Heart left ventricle (tissue), 16 donors: ENCODE measurements around the gene GID4. TPM values are rescaled to one million over a fixed set of nuclear protein-coding genes. Genes with fewer than 3 reads are reported as not detected.

Experiments used
- ATAC-seq, 4 donors: fragments of 200-7000 bp; cut with Tn5 transposase; one replicate each; pipeline ENCODE4 v1.9.1; 2020 to 2022; ENCODE audit warnings: moderate library complexity in 4 of 4, mild to moderate bottlenecking in 3 of 4, moderate number of reproducible peaks in 1 of 4
- DNase-seq, 5 donors: peaks; one replicate each; pipeline ENCODE4 v3.0.0-alpha.2; 2020
- H3K27ac ChIP-seq, 12 donors: fragments of 200-600 bp; sonication (generic) in 4 of 12; one replicate each; pipeline versions ENCODE4 v1.5.0 to v1.8.0; 2016 to 2022; ENCODE audit warnings: mild to moderate bottlenecking in 2 of 12
- H3K27me3 ChIP-seq, 9 donors: fragments of 200-600 bp; sonication (generic) in 2 of 9; one replicate each; pipeline versions ENCODE4 v1.5.1 to v1.8.0; 2016 to 2022; ENCODE audit warnings: mild to moderate bottlenecking in 3 of 9
- H3K36me3 ChIP-seq, 9 donors: fragments of 200-600 bp; sonication (generic) in 2 of 9; one replicate each; pipeline versions ENCODE4 v1.5.0 to v1.8.0; 2018 to 2022; ENCODE audit warnings: mild to moderate bottlenecking in 2 of 9
- H3K4me1 ChIP-seq, 12 donors: fragments of 200-600 bp; sonication (generic) in 4 of 12; one replicate each; pipeline versions ENCODE4 v1.5.0 to v1.8.0; 2016 to 2022; ENCODE audit warnings: mild to moderate bottlenecking in 3 of 12
- H3K4me3 ChIP-seq, 12 donors: fragments of 200-600 bp; sonication (generic) in 4 of 12; one replicate each; pipeline versions ENCODE4 v1.5.0 to v1.8.0; 2017 to 2022; ENCODE audit warnings: mild to moderate bottlenecking in 9 of 12, moderate library complexity in 4 of 12
- H3K9me3 ChIP-seq, 12 donors: fragments of 200-600 bp; sonication (generic) in 4 of 12; one replicate each; pipeline versions ENCODE4 v1.5.0 to v1.8.0; 2016 to 2022; ENCODE audit warnings: mild to moderate bottlenecking in 1 of 12
- CTCF ChIP-seq, 12 donors: fragments of 200-600 bp; sonication (generic) in 4 of 12; IDR thresholded peaks; one replicate each; pipeline versions ENCODE4 v1.5.0 to v1.8.0; 2018 to 2022; ENCODE audit warnings: antibody characterized with exemption in 12 of 12, mild to moderate bottlenecking in 5 of 12
- POLR2A ChIP-seq, 2 donors: fragments of 450-650 bp; IDR thresholded peaks; one replicate each; pipeline ENCODE4 v1.6.1; 2017; ENCODE audit warnings: antibody characterized with exemption in 2 of 2, mild to moderate bottlenecking in 2 of 2, moderate library complexity in 2 of 2
- WGBS, 4 donors: extraction: QIAGEN DNeasy Blood & Tissue Kit in 2 of 4; methylation state at CpG; one replicate each; pipeline versions ENCODE4 v1.1.5 to v1.1.7; 2013 to 2018; 5-methylcytosine and 5-hydroxymethylcytosine counted together
- intact Hi-C, 10 donors: fragments of 100-400 bp; cut with DNase I; formaldehyde crosslinking; loops; one replicate each; pipeline versions ENCODE4 v1.11.1 to v1.14.2; 2022
- polyA plus RNA-seq, 2 donors: library from polyadenylated mRNA; stranded (reverse); fragments of 200-250 nt; gene quantifications; one replicate each; pipeline ENCODE4 v1.2.3, GENCODE V29; 2013
- total RNA-seq, 9 donors: library from RNA; depleted of rRNA in 2 of 9; stranded (reverse); fragments of >200 nt in 2 of 9; fragmentation: NEBNext Ultra II Directional in 3 of 9; extraction: Animal tissue kit (Norgen Biotek cat#: 25700) in 3 of 9; gene quantifications; one replicate each; pipeline versions ENCODE4 v1.1.0 to v1.2.4, GENCODE V29; 2016 to 2023
- donor health status: ischemic (EF 13 %, LVEDD 7.1; RV severe dilation, severe dysfunction).
- donor health status: healthy with polysubstance abuse.
- donor health status: DM: no; HTN: yes; CAD: no.
- donor health status: DM: no; HTN: no; CAD: no.
- donor health status: ischemic (EF 25% LVEDD 6.9; RV normal size, moderate dysfunction).
- donor health status: ischemic (EF 25% LVEDD 5.7; RV mildly dilated, moderate dysfunction).
- donor health status: healthy.
- donor health status: DM: yes; HTN: yes; CAD: no.
- donor health status: ischemic (EF 35%, LVEDD 5.7; RV mildly dilated, moderate dysfunction).
- donor health status: nonischemic (EF 11% LVEDD 7.7; RV severe dilation, severe dysfunction).
- donor health status: DM: yes; HTN: yes; CAD: no.
- donor health status: PGD.
- donor health status: ischemic (EF 29% LVEDD 5.4; RV normal size, mild dysfunction).
- donor health status: nonischemic (EF 23%, LVEDD 6.1; RV moderate dilation, normal function).

Gene GID4
- total and polyA plus RNA-seq, 11 donors, result 8.0 to 27.7 (median 18.2) TPM

- DNase-seq (no peak), ATAC-seq (no peak)
- Histone ChIP-seq H3K27ac (no peak overlapping the region), H3K4me1 (peaks cover 0 to 8% (median 0%) of the 10 kb centered on the region in 12 donors), H3K4me3 (no peak overlapping the region), H3K9me3 (no peaks in the 10 kb centered on the region), H3K36me3 (peaks cover 0 to 27% (median 18%) of the 10 kb centered on the region in 9 donors), H3K27me3 (no peaks in the 10 kb centered on the region)
- WGBS, 4 donors, result 96 to 100% (median 97%) methylated on average over 2 of the region's 2 CpGs
- TF ChIP-seq CTCF (IDR thresholded peaks at IDR 0.05), result no peak
- no peak for TF ChIP-seq POLR2A (IDR thresholded peaks at IDR 0.05)
- intact Hi-C loops, result no loop called here
Observed at GRCh38 chr17:18069101-18069500, 29.9 kb downstream of the GID4 start.

DNA sequence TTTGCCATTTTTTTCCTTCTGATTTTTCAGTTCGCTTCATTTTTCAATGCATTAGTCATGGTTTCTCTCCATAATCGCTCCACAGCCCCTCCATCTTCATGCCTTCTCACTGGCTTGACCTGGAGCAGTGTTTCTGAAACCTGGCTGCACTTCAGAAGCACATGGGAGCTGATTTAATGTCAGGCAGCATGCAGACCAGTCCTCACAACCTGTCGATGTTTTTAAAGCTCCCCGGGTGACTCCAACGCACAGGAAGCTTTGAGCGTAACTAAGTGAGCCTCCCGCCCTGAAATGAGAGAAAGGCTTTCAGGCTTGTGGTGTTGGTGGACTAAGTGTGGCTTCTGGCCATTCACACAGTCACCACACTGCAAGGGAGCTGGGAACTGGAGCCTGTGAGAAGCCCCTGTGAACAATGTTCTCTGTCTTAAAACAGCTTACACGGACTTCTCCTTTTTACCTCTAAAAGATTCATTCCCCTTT is 31.7 kb downstream of the GID4 start:
- Histone ChIP-seq H3K27ac (no peak overlapping the region), H3K4me3 (peak overlapping the region in 4 of 12 donors; percentile 10 to 26 (median 13)), H3K27me3 (no peaks in the 10 kb centered on the region), H3K36me3 (peaks cover 0 to 10% (median 2%) of the 10 kb centered on the region in 9 donors), H3K4me1 (peaks cover 0 to 8% (median 0%) of the 10 kb centered on the region in 12 donors), H3K9me3 (no peaks in the 10 kb centered on the region)
- ATAC-seq (no peak), DNase-seq (no peak)
- intact Hi-C loops, result no loop called here
- 25 to 31% (median 29%) methylated on average over 8 of the region's 8 CpGs for WGBS, 4 donors
- no peak for TF ChIP-seq POLR2A (IDR thresholded peaks at IDR 0.05)
- no peak for TF ChIP-seq CTCF (IDR thresholded peaks at IDR 0.05)

- TF ChIP-seq CTCF (IDR thresholded peaks at IDR 0.05) (no peak), POLR2A (IDR thresholded peaks at IDR 0.05) (no peak)
- intact Hi-C loops, result no loop called here
Observed at GRCh38 chr17:18071751-18072150, 32.5 kb downstream of the GID4 start.

GRCh38 chr17:18074566-18075272 is 35.5 kb downstream of the GID4 start:
- H3K4me1 ChIP-seq, result peaks cover 0 to 8% (median 0%) of the 10 kb centered on the region in 12 donors
- no peak overlapping the region for H3K27ac ChIP-seq
- H3K4me3 ChIP-seq, result no peak overlapping the region
- H3K9me3 ChIP-seq, result no peaks in the 10 kb centered on the region
- ATAC-seq (no peak), DNase-seq (no peak)
- H3K36me3 ChIP-seq, result no peaks in the 10 kb centered on the region
- TF ChIP-seq POLR2A (IDR thresholded peaks at IDR 0.05) (no peak), CTCF (IDR thresholded peaks at IDR 0.05) (no peak)
- no peaks in the 10 kb centered on the region for H3K27me3 ChIP-seq
- intact Hi-C loops, result no loop called here
- WGBS, 4 donors, result 77 to 83% (median 79%) methylated on average over 6 of the region's 6 CpGs

More at GRCh38 chr17:18071751-18072150, 32.5 kb downstream of the GID4 start:
- ATAC-seq (no peak), DNase-seq (no peak)
- Histone ChIP-seq H3K4me3 (no peak overlapping the region), H3K36me3 (peaks cover 0 to 4% (median 0%) of the 10 kb centered on the region in 9 donors), H3K4me1 (peaks cover 0 to 8% (median 0%) of the 10 kb centered on the region in 12 donors), H3K27me3 (no peaks in the 10 kb centered on the region), H3K9me3 (no peaks in the 10 kb centered on the region), H3K27ac (no peak overlapping the region)
